PFSK-1 (cell line): ENCODE results near the gene ZCCHC2.

Experiments used
- POLR2AphosphoS5 ChIP-seq: IDR thresholded peaks from 2 replicates; pipeline ENCODE4 v1.6.1; 2012; ENCODE audit warnings: low read depth, mild to moderate bottlenecking, control low read depth, low read length, moderate library complexity
- SIN3A ChIP-seq: IDR thresholded peaks from 2 replicates; pipeline ENCODE4 v1.6.1; 2012; ENCODE audit warnings: mild to moderate bottlenecking, low read length, moderate library complexity, borderline replicate concordance; ENCODE audit not compliant: insufficient read depth

GRCh38 chr18:62549755-62550154 is 26.9 kb downstream of the ZCCHC2 start:
- TF ChIP-seq POLR2AphosphoS5 = no peak
- no peak for TF ChIP-seq SIN3A
